ENCODE measurements around the gene SRRM4. TPM values are rescaled to one million over a fixed set of nuclear protein-coding genes. Genes with fewer than 3 reads are reported as not detected.
"Not testable (repeated sequence)": the region's sequence is repeated elsewhere in the genome, so short reads cannot be mapped to it uniquely, and the experiment has no call there.

SRRM4 gene
- total RNA-seq, 1 experiment from 2014 or later, result 0.96 TPM

DNA sequence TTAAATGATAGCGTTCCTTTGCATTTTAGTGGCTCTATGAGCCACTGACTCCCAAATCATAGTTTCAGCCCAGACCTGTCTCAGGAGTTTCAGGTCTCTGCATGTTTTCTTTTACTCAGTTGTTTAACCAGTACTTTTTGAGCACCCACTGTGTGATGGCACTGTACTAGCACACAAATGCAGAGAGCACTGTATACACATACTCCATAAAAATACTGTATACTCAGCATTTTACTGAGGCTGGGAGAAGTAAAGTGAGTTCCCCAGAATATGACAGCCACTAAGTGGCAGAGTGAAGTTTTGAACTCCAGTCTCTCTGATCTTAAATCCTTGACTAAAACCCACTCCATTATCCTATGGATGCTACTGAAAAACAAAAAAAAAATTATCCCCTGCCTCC is 121.4 kb downstream of the SRRM4 start:
- Mint-ChIP-seq H3K4me3 (no peak overlapping the region), H3K36me3 (peaks cover 18% of the 10 kb centered on the region), H3K27ac (no peak overlapping the region), H3K27me3 (ENCODE audit: low read depth) (peaks cover 2% of the 10 kb centered on the region; the same call in 1 of the 2 replicates), H3K4me1 (peaks cover under 1% of the 10 kb centered on the region; the same call in 1 of the 2 replicates), H3K9me3 (peaks cover 31% of the 10 kb centered on the region)
- POLR2A ChIA-PET, result no interaction called here
- DNase-seq (ENCODE audit: low spot score) (no peak), ATAC-seq (no peak)
- CTCF ChIA-PET, result no interaction called here
- TF ChIP-seq, protein P1, sequence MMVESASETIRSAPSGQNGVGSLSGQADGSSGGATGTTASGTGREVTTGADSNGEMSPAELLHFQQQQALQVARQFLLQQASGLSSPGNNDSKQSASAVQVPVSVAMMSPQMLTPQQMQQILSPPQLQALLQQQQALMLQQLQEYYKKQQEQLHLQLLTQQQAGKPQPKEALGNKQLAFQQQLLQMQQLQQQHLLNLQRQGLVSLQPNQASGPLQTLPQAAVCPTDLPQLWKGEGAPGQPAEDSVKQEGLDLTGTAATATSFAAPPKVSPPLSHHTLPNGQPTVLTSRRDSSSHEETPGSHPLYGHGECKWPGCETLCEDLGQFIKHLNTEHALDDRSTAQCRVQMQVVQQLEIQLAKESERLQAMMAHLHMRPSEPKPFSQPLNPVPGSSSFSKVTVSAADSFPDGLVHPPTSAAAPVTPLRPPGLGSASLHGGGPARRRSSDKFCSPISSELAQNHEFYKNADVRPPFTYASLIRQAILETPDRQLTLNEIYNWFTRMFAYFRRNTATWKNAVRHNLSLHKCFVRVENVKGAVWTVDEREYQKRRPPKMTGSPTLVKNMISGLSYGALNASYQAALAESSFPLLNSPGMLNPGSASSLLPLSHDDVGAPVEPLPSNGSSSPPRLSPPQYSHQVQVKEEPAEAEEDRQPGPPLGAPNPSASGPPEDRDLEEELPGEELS (CRISPR knock-in tag; IDR thresholded peaks at IDR 0.05), result no peak
- TF ChIP-seq, protein P2, sequence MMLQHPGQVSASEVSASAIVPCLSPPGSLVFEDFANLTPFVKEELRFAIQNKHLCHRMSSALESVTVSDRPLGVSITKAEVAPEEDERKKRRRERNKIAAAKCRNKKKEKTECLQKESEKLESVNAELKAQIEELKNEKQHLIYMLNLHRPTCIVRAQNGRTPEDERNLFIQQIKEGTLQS (CRISPR knock-in tag; conservative IDR thresholded peaks at IDR 0.05), result no peak
- no peak for TF ChIP-seq GRHL2 (CRISPR knock-in tag; IDR thresholded peaks at IDR 0.05; ENCODE audit: insufficient replicate concordance, severe bottlenecking)
- TF ChIP-seq ZNF138 (CRISPR knock-in tag; conservative IDR thresholded peaks at IDR 0.05), result no peak
- TF ChIP-seq, protein P3, sequence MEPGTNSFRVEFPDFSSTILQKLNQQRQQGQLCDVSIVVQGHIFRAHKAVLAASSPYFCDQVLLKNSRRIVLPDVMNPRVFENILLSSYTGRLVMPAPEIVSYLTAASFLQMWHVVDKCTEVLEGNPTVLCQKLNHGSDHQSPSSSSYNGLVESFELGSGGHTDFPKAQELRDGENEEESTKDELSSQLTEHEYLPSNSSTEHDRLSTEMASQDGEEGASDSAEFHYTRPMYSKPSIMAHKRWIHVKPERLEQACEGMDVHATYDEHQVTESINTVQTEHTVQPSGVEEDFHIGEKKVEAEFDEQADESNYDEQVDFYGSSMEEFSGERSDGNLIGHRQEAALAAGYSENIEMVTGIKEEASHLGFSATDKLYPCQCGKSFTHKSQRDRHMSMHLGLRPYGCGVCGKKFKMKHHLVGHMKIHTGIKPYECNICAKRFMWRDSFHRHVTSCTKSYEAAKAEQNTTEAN (CRISPR knock-in tag; IDR thresholded peaks at IDR 0.05), result no peak
- TF ChIP-seq, protein P4, sequence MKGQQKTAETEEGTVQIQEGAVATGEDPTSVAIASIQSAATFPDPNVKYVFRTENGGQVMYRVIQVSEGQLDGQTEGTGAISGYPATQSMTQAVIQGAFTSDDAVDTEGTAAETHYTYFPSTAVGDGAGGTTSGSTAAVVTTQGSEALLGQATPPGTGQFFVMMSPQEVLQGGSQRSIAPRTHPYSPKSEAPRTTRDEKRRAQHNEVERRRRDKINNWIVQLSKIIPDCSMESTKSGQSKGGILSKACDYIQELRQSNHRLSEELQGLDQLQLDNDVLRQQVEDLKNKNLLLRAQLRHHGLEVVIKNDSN (CRISPR knock-in tag; IDR thresholded peaks at IDR 0.05), result no peak
- no peak for TF ChIP-seq NR1H2 (CRISPR knock-in tag; IDR thresholded peaks at IDR 0.05)
- TF ChIP-seq TEAD1 (CRISPR knock-in tag; IDR thresholded peaks at IDR 0.05), result no peak
- no peak for TF ChIP-seq PRRX2 (CRISPR knock-in tag; IDR thresholded peaks at IDR 0.05)

DNA sequence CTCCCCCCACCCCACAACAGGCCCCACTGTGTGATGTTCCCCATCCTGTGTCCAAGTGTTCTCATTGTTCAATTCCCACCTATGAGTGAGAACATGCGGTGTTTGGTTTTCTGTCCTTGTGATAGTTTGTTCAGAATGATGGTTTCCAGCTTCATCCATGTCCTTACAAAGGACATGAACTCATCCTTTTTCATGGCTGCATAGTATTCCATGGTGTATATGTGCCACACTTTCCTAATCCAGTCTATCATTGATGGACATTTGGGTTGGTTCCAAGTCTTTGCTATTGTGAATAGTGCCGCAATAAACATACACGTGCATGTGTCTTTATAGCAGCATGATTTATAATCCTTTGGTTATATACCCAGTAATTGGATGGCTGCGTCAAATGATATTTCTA is 123.6 kb downstream of the SRRM4 start:
- H3K27ac Mint-ChIP-seq; H3K27me3 Mint-ChIP-seq (ENCODE audit: low read depth); POLR2A ChIA-PET; CTCF ChIA-PET; H3K4me1 Mint-ChIP-seq; H3K4me3 Mint-ChIP-seq; DNase-seq (ENCODE audit: low spot score); ATAC-seq: not testable (repeated sequence)
- Mint-ChIP-seq H3K36me3 (peaks cover 23% of the 10 kb centered on the region), H3K9me3 (peaks cover 32% of the 10 kb centered on the region)

DNA sequence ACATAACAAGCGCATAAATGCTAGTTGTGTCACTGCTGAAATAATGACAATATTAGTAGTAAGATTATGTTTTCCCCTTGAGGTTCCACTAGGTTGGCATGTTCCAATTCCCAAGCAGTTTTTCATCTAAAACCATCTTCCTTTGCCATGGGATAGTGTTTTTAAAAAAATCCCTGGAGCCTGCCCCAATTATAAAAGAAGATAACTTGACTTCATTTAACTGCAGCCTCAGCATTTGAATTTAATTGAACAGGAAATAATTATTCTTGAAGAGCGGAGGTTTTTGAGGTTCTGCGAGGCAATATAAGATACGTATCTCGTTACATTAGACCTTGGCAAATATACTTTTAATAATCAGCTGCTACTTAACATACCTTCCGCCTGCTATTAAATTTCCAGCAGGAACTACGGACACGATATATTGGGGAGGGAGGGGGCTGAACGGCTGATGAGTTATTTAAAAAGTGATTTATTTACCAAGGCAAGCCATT is 132.2 kb downstream of the SRRM4 start:
- CTCF ChIA-PET, result no interaction called here
- Mint-ChIP-seq H3K4me3 (no peak overlapping the region), H3K36me3 (peaks cover 28% of the 10 kb centered on the region), H3K9me3 (peaks cover 28% of the 10 kb centered on the region), H3K27ac (no peak overlapping the region), H3K4me1 (peaks cover 11% of the 10 kb centered on the region), H3K27me3 (ENCODE audit: low read depth) (peaks cover 3% of the 10 kb centered on the region)
- no peak for DNase-seq (ENCODE audit: low spot score)
- POLR2A ChIA-PET, result no interaction called here
- ATAC-seq, result no peak
- no peak for TF ChIP-seq NFATC4 (CRISPR knock-in tag; IDR thresholded peaks at IDR 0.05)
- TF ChIP-seq, protein P1 (CRISPR knock-in tag; IDR thresholded peaks at IDR 0.05), result no peak
- TF ChIP-seq ZNF138 (CRISPR knock-in tag; conservative IDR thresholded peaks at IDR 0.05), result no peak
- TF ChIP-seq SMAD3 (CRISPR knock-in tag; IDR thresholded peaks at IDR 0.05; ENCODE audit: borderline replicate concordance), result no peak
- no peak for TF ChIP-seq ZNF423 (CRISPR knock-in tag; IDR thresholded peaks at IDR 0.05)
- TF ChIP-seq, protein P5, sequence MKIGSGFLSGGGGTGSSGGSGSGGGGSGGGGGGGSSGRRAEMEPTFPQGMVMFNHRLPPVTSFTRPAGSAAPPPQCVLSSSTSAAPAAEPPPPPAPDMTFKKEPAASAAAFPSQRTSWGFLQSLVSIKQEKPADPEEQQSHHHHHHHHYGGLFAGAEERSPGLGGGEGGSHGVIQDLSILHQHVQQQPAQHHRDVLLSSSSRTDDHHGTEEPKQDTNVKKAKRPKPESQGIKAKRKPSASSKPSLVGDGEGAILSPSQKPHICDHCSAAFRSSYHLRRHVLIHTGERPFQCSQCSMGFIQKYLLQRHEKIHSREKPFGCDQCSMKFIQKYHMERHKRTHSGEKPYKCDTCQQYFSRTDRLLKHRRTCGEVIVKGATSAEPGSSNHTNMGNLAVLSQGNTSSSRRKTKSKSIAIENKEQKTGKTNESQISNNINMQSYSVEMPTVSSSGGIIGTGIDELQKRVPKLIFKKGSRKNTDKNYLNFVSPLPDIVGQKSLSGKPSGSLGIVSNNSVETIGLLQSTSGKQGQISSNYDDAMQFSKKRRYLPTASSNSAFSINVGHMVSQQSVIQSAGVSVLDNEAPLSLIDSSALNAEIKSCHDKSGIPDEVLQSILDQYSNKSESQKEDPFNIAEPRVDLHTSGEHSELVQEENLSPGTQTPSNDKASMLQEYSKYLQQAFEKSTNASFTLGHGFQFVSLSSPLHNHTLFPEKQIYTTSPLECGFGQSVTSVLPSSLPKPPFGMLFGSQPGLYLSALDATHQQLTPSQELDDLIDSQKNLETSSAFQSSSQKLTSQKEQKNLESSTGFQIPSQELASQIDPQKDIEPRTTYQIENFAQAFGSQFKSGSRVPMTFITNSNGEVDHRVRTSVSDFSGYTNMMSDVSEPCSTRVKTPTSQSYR (CRISPR knock-in tag; IDR thresholded peaks at IDR 0.05), result no peak
- TF ChIP-seq ELF4 (CRISPR knock-in tag; IDR thresholded peaks at IDR 0.05; ENCODE audit: low read depth), result no peak
- TF ChIP-seq ZNF232 (CRISPR knock-in tag; IDR thresholded peaks at IDR 0.05), result no peak
- no peak for TF ChIP-seq RELA (CRISPR knock-in tag; IDR thresholded peaks at IDR 0.05; ENCODE audit: borderline replicate concordance)
- TF ChIP-seq, protein P6, sequence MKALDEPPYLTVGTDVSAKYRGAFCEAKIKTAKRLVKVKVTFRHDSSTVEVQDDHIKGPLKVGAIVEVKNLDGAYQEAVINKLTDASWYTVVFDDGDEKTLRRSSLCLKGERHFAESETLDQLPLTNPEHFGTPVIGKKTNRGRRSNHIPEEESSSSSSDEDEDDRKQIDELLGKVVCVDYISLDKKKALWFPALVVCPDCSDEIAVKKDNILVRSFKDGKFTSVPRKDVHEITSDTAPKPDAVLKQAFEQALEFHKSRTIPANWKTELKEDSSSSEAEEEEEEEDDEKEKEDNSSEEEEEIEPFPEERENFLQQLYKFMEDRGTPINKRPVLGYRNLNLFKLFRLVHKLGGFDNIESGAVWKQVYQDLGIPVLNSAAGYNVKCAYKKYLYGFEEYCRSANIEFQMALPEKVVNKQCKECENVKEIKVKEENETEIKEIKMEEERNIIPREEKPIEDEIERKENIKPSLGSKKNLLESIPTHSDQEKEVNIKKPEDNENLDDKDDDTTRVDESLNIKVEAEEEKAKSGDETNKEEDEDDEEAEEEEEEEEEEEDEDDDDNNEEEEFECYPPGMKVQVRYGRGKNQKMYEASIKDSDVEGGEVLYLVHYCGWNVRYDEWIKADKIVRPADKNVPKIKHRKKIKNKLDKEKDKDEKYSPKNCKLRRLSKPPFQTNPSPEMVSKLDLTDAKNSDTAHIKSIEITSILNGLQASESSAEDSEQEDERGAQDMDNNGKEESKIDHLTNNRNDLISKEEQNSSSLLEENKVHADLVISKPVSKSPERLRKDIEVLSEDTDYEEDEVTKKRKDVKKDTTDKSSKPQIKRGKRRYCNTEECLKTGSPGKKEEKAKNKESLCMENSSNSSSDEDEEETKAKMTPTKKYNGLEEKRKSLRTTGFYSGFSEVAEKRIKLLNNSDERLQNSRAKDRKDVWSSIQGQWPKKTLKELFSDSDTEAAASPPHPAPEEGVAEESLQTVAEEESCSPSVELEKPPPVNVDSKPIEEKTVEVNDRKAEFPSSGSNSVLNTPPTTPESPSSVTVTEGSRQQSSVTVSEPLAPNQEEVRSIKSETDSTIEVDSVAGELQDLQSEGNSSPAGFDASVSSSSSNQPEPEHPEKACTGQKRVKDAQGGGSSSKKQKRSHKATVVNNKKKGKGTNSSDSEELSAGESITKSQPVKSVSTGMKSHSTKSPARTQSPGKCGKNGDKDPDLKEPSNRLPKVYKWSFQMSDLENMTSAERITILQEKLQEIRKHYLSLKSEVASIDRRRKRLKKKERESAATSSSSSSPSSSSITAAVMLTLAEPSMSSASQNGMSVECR (CRISPR knock-in tag; IDR thresholded peaks at IDR 0.05; ENCODE audit: borderline replicate concordance), result no peak
- TF ChIP-seq, protein P7, sequence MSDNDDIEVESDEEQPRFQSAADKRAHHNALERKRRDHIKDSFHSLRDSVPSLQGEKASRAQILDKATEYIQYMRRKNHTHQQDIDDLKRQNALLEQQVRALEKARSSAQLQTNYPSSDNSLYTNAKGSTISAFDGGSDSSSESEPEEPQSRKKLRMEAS (CRISPR knock-in tag; IDR thresholded peaks at IDR 0.05), result no peak

All from WTC11 (cell line).